Measurements from ENCODE around the gene NKD2. TPM values are rescaled to one million over a fixed set of nuclear protein-coding genes. Genes with fewer than 3 reads are reported as not detected.

Gene NKD2, protein sequence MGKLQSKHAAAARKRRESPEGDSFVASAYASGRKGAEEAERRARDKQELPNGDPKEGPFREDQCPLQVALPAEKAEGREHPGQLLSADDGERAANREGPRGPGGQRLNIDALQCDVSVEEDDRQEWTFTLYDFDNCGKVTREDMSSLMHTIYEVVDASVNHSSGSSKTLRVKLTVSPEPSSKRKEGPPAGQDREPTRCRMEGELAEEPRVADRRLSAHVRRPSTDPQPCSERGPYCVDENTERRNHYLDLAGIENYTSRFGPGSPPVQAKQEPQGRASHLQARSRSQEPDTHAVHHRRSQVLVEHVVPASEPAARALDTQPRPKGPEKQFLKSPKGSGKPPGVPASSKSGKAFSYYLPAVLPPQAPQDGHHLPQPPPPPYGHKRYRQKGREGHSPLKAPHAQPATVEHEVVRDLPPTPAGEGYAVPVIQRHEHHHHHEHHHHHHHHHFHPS
- total RNA-seq: 0.50 and 3.5 TPM in 2 replicates

DNA sequence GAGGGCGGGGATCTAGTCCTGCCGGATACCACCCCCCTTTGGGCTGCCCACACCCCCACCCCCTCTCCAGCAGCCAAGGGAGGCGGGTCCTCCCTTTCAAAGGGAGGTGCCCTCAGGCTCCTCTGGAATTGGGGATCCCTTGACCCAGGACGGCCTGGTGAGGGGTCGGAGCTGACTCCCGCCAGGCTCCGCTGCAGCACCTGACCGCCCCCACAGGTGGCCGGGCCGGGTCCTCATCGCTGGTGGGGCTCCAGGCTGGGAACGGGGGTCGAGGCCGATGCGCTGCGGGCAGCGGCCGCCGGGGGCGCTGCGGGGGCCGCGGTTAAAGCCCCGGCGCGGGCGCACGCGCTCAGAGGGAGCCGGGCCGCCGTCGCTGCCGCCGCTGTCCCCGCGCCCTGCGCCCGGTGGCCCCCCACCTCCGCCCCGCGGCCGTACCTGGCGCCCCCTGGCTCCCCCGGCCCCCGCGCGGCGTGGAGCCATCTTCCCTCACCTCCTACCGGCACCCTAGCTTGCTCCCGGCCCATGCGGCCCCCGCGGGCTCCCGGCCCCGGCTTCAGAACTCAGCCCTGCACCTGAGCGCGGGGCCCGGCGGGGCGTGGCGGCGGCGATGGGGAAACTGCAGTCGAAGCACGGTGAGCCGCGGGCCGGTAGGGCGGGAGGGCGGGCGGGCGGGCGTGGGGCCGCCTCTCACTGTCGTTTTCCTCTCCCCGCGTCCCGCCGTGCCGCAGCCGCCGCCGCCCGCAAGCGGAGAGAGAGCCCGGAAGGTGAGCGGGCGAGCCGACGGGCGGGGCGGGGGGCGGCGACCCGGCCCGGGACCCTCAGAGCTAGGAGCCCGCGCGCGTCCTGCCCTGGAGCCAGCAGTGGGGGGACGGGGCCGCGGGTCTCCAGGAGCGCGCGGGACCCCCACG, at the start of gene NKD2:
TSS of gene NKD2 (plus strand) at position 352 of the 908 bp plus-strand sequence. CDS start at position 608, 256 bp downstream.

Other genes with a start within 250 kb of the NKD2 start
- gene ZDHHC11B, start 224.1 kb upstream of the NKD2 start, total RNA-seq: 0.07 TPM in 1 of 2 replicates, not detected in the other
- gene ZDHHC11, start 157.8 kb upstream of the NKD2 start, total RNA-seq: 2.9 and 10.4 TPM in 2 replicates
- 30.5 and 43.3 TPM in 2 replicates for gene BRD9, start 116.0 kb upstream of the NKD2 start, total RNA-seq
- 6.4 and 8.2 TPM in 2 replicates for gene TRIP13, start 115.9 kb upstream of the NKD2 start, total RNA-seq
- gene SLC12A7, start 103.3 kb downstream of the NKD2 start, total RNA-seq: 20.9 and 30.8 TPM in 2 replicates
- not detected in 2 replicates for gene SLC6A19, start 192.8 kb downstream of the NKD2 start, total RNA-seq
- gene SLC6A18, start 216.6 kb downstream of the NKD2 start, total RNA-seq: not detected in 2 replicates